SK-N-MC (cell line): Measurements from ENCODE around the gene PATZ1.

Experiments used
- EZH2 ChIP-seq: fragments of 200-600 bp; sonication (generic); IDR thresholded peaks from one replicate; pipeline ENCODE4 v1.6.1; 2017; ENCODE audit warnings: antibody characterized with exemption
- FOXP2 ChIP-seq: optimal IDR thresholded peaks from 2 replicates; pipeline ENCODE3; 2011; ENCODE audit warnings: mild to moderate bottlenecking, moderate library complexity; ENCODE audit not compliant: insufficient read depth; ENCODE audit errors: extremely low read length, control extremely low read depth
- POLR2AphosphoS5 ChIP-seq: IDR thresholded peaks from 2 replicates; pipeline ENCODE4 v1.6.1; 2012; ENCODE audit warnings: mild to moderate bottlenecking, low read depth, low read length, borderline replicate concordance

DNA sequence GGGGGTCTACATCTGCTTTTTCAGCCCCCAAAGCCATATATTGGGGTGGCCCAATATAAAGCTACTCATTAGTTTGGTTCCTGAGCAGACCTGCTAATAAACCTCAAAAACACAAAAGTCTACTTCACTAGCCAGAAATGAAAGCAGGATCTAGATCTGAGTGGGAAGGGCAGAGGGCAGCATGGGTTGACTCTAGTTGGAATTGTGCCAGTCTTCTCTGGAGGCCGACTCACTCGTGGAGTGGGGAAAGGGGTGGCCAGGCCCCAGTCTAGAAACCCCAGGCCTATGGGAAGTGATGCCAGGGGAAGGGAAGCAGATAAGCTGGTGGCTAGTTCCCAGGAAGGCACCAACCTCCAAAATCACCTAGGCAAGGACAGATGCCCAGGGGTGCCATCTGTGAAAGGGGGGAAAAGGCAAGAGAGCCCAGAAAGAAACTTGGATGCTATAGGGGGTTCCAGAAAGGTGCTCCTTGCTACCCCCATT lies 5.3 kb downstream of the PATZ1 start:
- no peak for TF ChIP-seq POLR2AphosphoS5
- no peak for TF ChIP-seq EZH2
- no peak for TF ChIP-seq FOXP2
